HG02642 (cell line): ENCODE measurements around the gene IMPDH1.
A peak's percentile ranks its signal among the peaks of the same experiment; 100 is the strongest.

ENCODE experiments used
- ATAC-seq: cut with Tn5 transposase; IDR thresholded peaks from one replicate; pipeline ENCODE4 v1.9.1; 2021; ENCODE audit warnings: mild to moderate bottlenecking; ENCODE audit not compliant: unreplicated experiment, poor library complexity

The IMPDH1 gene

DNA sequence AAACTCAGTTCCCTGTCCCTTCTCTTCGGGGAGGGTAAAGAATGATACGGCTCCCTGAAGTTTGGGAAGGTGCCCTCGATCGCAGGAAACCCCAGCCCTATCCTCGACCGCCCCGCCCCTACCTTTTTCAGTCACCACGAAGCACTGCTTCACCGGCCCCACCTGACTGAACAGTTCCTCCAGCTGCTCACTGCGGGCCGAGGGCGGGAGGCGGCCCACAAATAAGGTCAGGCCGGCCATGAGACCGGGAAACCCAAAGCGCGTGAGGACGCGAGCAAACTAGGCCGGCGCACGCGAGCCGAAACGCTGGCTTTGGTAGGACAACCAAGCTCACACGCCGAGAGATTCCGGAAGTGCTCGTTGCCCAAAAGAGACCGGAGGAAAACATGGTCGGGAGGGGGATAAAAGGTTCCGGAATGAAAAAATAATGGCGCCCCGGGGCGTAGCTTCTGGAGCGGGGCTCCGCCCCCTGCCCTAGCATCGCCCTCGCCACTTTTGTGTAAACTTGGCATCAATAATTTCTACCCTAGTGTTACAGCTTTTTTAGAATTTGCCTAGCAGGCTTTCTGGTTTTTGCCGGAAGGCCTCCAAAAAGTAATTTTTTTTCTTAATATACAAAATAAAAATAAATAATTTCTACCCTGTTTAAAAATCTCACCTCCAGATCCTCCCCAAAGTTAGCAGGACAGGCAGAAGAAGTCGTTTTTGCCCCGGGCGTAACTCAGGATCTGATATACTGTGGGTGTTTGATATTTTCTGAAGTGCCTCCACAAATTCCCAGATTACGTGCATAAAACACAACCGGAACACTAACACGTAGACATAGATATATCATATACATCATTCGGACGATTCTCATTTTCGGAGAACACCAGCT lies 66.0 kb downstream of the IMPDH1 start, which contains the start of gene RBM28:
Gene RBM28 (minus strand): TSS at position 355 of the 877 bp plus-strand sequence. CDS start 115 bp downstream, at position 240.
- peak; percentile 93 for ATAC-seq
